Activated T-helper 9 cell treated with anti-CD3 and anti-CD28 coated beads, Interleukin-2, amount 50 U/mL, for 16 hours (primary cell): ENCODE measurements around the gene GBE1.

Source experiments
- DNase-seq: peaks from one replicate; pipeline ENCODE4 v3.0.0-alpha.2; 2020; ENCODE audit warnings: low read depth

The GBE1 gene

DNA sequence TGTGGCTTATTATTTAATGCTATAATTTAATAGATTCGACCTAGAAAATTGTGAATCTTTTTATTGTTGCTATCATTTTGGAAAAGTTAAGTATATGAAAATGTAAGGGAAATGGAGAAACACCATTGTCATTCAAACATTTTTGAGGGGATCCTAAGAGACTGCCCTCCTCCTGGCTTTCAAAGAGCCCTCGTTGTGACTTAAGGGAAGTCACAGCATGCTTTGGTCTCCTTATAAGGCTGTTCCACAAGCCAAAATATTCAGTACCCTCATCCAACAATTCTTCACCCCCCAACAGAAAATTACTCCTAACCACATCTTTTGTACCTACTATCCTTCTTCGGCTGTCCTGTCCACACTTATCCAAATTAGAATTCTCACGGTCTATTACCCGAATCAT lies 140.2 kb downstream of the GBE1 start:
- no peak for DNase-seq

- no peak for DNase-seq
Observed at GRCh38 chr3:81620849-81621248, 140.6 kb downstream of the GBE1 start.

- DNase-seq: no peak
Observed at GRCh38 chr3:81612768-81613167, 148.7 kb downstream of the GBE1 start.

DNA sequence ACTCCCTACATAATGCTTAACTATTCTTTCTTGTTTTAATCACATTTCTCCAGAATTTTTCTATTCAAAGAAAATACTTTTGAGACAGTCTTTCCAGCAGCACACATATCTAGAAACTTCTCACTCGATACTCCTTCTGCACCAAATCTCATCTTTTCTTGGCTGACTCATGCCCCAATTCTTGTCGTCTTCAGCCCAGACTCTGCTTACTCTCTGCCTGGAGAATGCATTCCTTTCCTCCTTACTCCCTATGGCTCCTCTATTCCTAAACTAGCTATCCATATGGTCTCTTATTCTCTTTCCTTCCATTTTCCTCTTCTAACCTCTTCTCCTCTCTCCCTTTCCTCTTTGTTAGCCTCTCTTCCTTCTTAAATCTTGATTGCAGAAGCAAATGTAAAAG lies 158.7 kb downstream of the GBE1 start:
- DNase-seq: no peak

- no peak for DNase-seq
Observed at GRCh38 chr3:81601707-81602305, 159.6 kb downstream of the GBE1 start.

GRCh38 chr3:81592101-81592500 lies 169.3 kb downstream of the GBE1 start:
- no peak for DNase-seq

- DNase-seq: no peak
Observed at GRCh38 chr3:81585937-81586336, 175.5 kb downstream of the GBE1 start.

DNA sequence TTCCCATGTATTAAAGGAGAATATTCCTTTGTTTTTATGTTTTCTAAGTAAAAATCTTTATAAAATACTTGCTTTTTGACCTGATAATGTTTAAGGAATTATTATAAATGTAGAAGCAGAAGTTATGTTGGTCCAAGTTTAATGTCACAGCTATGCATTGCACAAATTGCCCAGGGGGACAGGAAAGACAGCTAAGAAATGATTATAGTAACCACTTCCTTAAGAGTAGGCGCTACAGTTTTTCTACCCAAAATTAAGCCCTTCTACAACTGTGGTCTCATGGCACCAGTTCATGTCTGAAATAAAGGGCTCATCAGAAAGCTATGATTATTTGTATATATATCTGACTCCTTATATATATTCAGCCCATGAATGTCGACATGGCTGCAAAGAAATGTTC lies 176.4 kb downstream of the GBE1 start:
- no peak for DNase-seq

DNA sequence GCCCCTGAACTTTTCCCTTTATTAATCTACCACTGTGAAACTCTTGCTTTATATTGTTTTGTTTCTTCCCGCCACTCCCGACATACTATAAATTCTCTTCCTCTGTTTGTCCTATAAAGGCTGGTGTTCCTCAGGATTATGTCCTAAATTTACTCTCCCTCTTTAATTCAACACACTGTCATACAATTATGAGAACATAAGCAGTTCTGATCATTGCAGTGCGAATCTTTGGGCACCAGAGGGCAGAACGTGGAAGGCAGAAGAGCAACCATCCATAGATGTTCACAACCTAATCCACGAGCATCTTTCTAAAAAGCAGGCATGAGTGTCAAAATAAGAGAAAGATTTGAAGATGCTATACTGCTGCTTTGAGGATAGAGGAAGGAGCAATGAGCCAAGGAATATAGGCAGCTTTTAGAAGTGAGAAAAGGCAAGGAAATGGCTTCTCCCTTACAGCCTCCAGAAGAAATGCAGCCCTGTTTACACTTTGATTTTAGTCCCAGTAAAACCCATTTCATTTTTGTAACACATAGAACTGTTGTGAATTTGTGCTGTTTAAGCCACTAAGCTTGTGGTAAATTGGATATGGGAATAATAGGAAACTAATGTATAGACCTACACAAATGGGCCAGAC lies 179.4 kb downstream of the GBE1 start:
- no peak for DNase-seq

DNA sequence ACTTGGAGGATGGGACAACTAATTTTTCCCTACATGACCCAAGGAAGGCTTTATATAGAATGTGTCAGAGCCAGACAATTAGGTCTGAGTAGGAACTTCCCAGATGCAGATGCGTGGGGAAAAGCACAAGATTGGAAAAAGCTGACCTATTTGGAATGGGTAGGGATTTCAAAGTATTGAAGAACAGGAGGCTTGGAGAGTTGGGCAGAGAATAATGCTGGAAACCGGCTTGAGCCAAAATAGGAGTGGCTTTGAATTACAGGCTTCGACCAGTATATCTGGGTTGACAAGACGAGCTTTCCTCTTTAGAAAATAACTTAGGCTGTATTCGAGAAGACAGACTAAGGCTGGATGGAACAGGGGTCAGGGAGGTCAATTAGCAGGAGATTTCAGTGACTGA lies 181.1 kb downstream of the GBE1 start:
- DNase-seq: no peak

- DNase-seq: no peak
Observed at GRCh38 chr3:81579744-81580143, 181.7 kb downstream of the GBE1 start.

- DNase-seq: no peak
Observed at GRCh38 chr3:81572201-81572756, 189.2 kb downstream of the GBE1 start.

GRCh38 chr3:81568378-81568777 lies 193.1 kb downstream of the GBE1 start:
- DNase-seq: no peak

GRCh38 chr3:81565041-81565440 lies 196.4 kb downstream of the GBE1 start:
- no peak for DNase-seq

- DNase-seq: no peak
Observed at GRCh38 chr3:81558106-81558505, 203.3 kb downstream of the GBE1 start.

DNA sequence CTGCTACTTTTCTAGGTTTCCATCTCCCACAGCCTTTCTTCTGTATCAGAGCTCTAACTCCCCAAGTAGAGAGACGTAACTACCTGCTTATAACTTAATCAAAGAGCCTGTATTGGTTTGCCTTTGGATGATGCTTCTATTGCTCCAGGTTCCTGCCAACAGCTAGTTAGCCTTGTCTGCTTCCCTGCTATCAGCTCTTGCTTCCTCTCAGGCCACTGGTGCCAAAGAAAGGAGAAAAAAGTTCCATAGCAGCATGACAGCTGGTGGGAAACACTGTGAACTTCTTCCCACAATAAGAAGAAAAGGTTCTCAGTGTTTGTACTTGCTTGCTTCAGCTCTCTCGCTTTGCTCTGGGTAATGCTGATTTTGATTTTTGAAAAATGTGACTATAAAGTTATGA lies 206.6 kb downstream of the GBE1 start:
- DNase-seq: no peak

- DNase-seq: no peak
Observed at GRCh38 chr3:81554388-81554787, 207.1 kb downstream of the GBE1 start.

- no peak for DNase-seq
Observed at GRCh38 chr3:81550415-81550814, 211.0 kb downstream of the GBE1 start.

DNA sequence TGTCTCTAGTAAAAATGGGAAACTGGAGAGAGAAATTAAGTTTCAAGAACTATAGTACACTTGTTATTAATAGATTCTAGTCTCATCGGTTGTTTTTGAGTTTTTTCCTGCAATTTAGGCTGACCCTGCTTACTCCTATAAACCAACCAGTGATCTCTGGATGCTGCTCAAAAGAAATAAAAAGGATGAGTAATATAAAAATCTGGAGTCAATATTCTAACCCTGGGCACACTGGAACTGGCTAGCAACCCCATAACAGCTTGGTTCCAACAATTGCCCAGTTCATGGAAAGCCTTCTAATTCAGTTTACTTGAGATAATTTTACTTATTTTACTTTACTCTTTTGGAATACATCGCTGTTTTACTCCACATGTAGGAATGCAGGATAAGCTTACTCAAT lies 211.6 kb downstream of the GBE1 start:
- DNase-seq: no peak

GRCh38 chr3:81549388-81549787 lies 212.1 kb downstream of the GBE1 start:
- DNase-seq: no peak

DNA sequence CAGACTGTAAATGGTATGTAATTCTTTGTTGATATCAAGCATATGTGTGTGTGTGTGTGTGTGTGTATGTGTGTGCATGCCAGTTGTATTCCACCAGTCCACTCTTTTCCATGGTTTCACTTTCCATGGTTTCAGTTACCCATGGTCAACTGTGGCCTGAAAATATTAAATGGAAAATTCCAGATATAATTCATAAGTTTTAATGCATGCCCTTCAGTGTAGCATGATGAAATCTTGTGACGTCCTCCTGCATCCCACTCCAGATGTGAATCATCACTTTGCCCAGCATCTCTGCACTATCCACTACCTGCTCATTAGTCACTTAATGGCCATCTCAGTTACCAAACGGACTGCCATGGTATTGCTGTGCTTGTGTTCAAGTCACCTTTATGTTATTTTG lies 215.9 kb downstream of the GBE1 start:
- no peak for DNase-seq

DNA sequence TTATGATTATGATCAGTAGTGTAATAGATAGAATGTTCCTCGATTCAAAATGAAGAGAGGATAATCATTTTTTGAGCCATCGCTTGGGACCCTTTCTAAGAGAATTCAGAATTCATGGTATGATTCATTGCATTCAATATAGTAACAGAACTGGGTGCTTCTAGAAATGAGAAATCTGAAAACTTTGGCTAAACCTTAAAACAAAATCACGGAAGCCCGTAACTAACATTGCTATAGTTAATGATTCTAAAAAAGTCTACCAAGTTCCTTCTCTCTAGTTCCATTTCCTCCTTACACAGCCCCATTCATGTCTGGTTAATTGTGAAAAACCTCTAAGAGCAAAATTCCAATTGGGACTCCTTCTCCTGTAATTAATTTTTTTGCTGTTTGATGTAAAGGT lies 217.1 kb downstream of the GBE1 start:
- DNase-seq: no peak

DNA sequence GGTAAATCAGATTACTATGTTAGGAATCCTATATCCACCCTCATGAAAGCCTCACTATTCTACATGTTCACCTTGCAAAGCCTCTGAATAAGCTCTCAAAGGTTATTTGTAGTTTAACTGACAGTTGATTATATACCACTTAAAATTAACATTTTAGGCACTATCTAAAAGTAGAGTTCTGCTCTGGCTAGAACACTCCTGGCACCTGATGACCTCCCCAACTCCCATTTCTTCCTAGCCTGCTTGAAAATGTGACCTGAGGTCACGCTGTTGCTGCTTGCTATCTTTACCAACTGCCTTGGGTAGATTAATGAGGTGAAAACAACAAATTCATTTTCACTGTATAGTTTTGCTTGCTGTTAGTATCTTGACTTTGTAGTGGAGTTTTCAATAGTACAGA lies 220.7 kb downstream of the GBE1 start:
- no peak for DNase-seq

GRCh38 chr3:81531846-81532245 lies 229.6 kb downstream of the GBE1 start:
- DNase-seq: no peak
